GM23338 (cell line): ENCODE results near the gene PROX1. TPM values are rescaled to one million over a fixed set of nuclear protein-coding genes. Genes with fewer than 3 reads are reported as not detected.

Experiments
- ATAC-seq: fragments of 200-7000 bp; cut with Tn5 transposase; 3 replicates; pipeline ENCODE4 v1.9.1; 2020
- DNase-seq: peaks from one replicate; pipeline ENCODE4 v3.0.0-alpha.2; 2015; ENCODE audit warnings: low spot score
- H2AFZ ChIP-seq: fragments of 200-600 bp; sonication (generic); 2 replicates; pipeline ENCODE4 v1.8.0; 2016; ENCODE audit warnings: antibody characterized with exemption, mild to moderate bottlenecking, moderate library complexity
- H3F3A ChIP-seq: fragments of 200-600 bp; sonication (generic); replicated peaks from 2 replicates; pipeline ENCODE4 v1.8.0; 2017; ENCODE audit warnings: antibody characterized with exemption, mixed run types, low read depth
- H3K27ac ChIP-seq: fragments of 200-600 bp; sonication (generic); 2 replicates; pipeline ENCODE4 v1.6.1; 2016; ENCODE audit warnings: low read depth
- H3K27me3 ChIP-seq: fragments of 200-600 bp; sonication (generic); 2 replicates; pipeline ENCODE4 v1.8.0; 2016; ENCODE audit warnings: mild to moderate bottlenecking, mixed run types, moderate library complexity; ENCODE audit not compliant: insufficient read depth
- H3K36me3 ChIP-seq: fragments of 200-600 bp; sonication (generic); 2 replicates; pipeline ENCODE4 v1.8.0; 2016; ENCODE audit warnings: mild to moderate bottlenecking; ENCODE audit not compliant: insufficient read depth
- H3K4me1 ChIP-seq: fragments of 200-600 bp; sonication (generic); 2 replicates; pipeline ENCODE4 v1.8.0; 2016; ENCODE audit warnings: mild to moderate bottlenecking, moderate library complexity; ENCODE audit not compliant: insufficient read depth
- H3K4me2 ChIP-seq: fragments of 200-600 bp; sonication (generic); 2 replicates; pipeline ENCODE4 v1.7.1; 2017; ENCODE audit warnings: mixed run types
- H3K4me3 ChIP-seq: fragments of 200-600 bp; sonication (generic); 2 replicates; pipeline ENCODE4 v1.6.1; 2016; ENCODE audit warnings: mixed run types
- H3K79me2 ChIP-seq: fragments of 200-600 bp; sonication (generic); replicated peaks from 2 replicates; pipeline ENCODE4 v1.8.0; 2017; ENCODE audit warnings: mild to moderate bottlenecking; ENCODE audit not compliant: insufficient read depth
- H3K9me2 ChIP-seq: fragments of 200-600 bp; sonication (generic); 2 replicates; pipeline ENCODE4 v1.8.0; 2017; ENCODE audit not compliant: insufficient read depth
- H4K20me1 ChIP-seq: fragments of 200-600 bp; sonication (generic); replicated peaks from 2 replicates; pipeline ENCODE4 v1.8.0; 2017; ENCODE audit warnings: mild to moderate bottlenecking; ENCODE audit not compliant: insufficient read depth
- H3K27ac Mint-ChIP-seq: 2 replicates; pipeline ENCODE4 v1.8.0; 2020; ENCODE audit warnings: inconsistent platforms, mild to moderate bottlenecking, moderate library complexity, mixed read lengths
- H3K27me3 Mint-ChIP-seq: 3 replicates; pipeline ENCODE4 v1.8.0; 2022; ENCODE audit warnings: low read depth, mild to moderate bottlenecking, moderate library complexity, mixed read lengths, inconsistent platforms; ENCODE audit not compliant: insufficient read depth, poor library complexity
- H3K36me3 Mint-ChIP-seq: 3 replicates; pipeline ENCODE4 v1.8.0; 2021; ENCODE audit warnings: low read depth, mild to moderate bottlenecking, inconsistent platforms, moderate library complexity, mixed read lengths
- H3K4me1 Mint-ChIP-seq: 3 replicates; pipeline ENCODE4 v1.8.0; 2020; ENCODE audit warnings: mild to moderate bottlenecking, inconsistent platforms, mixed read lengths
- H3K4me3 Mint-ChIP-seq: 3 replicates; pipeline ENCODE4 v1.8.0; 2021; ENCODE audit warnings: moderate library complexity, mild to moderate bottlenecking, inconsistent platforms, mixed read lengths
- H3K9me3 Mint-ChIP-seq: 3 replicates; pipeline ENCODE4 v1.8.0; 2020; ENCODE audit warnings: moderate library complexity, mild to moderate bottlenecking, inconsistent platforms, mixed read lengths
- CTCF ChIP-seq, 2 experiments: fragments of 200-600 bp in 1 of 2; sonication (generic) in 1 of 2; conservative IDR thresholded peaks; 2 replicates each; pipeline versions ENCODE4 v1.5.1 to v1.6.1; 2016 to 2017; ENCODE audit warnings: antibody characterized with exemption in 2 of 2, low read depth in 2 of 2, mild to moderate bottlenecking in 2 of 2, moderate library complexity in 1 of 2
- ETS1 ChIP-seq: IDR thresholded peaks from 2 replicates; pipeline ENCODE4 v1.6.1; 2016; ENCODE audit warnings: antibody characterized with exemption
- EZH2 ChIP-seq: fragments of 200-600 bp; sonication (generic); IDR thresholded peaks from one replicate; pipeline ENCODE4 v1.8.0; 2017; ENCODE audit warnings: antibody characterized with exemption, mild to moderate bottlenecking, low read depth; ENCODE audit not compliant: unreplicated experiment
- JUNB ChIP-seq: IDR thresholded peaks from one replicate; pipeline ENCODE4 v1.6.1; 2016; ENCODE audit warnings: antibody characterized with exemption; ENCODE audit not compliant: unreplicated experiment
- NANOG ChIP-seq: IDR thresholded peaks from 2 replicates; pipeline ENCODE4 v1.6.1; 2016; ENCODE audit warnings: antibody characterized with exemption, borderline replicate concordance
- POLR2AphosphoS5 ChIP-seq: IDR thresholded peaks from 2 replicates; pipeline ENCODE4 v1.6.1; 2016; ENCODE audit warnings: antibody characterized with exemption, low read depth
- REST ChIP-seq: IDR thresholded peaks from one replicate; pipeline ENCODE4 v1.6.1; 2018; ENCODE audit warnings: antibody characterized with exemption; ENCODE audit not compliant: unreplicated experiment
- STAT1 ChIP-seq: IDR thresholded peaks from one replicate; pipeline ENCODE4 v1.6.1; 2016; ENCODE audit warnings: antibody characterized with exemption; ENCODE audit not compliant: unreplicated experiment
- ZNF114 ChIP-seq: fragments of 250-450 bp; sonication (Bioruptor Pico); IDR thresholded peaks from 2 replicates; pipeline ENCODE4 v1.5.0; 2020; ENCODE audit warnings: mild to moderate bottlenecking, moderate library complexity
- ZNF462 ChIP-seq: fragments of 250-450 bp; sonication (Bioruptor Pico); IDR thresholded peaks from 2 replicates; pipeline ENCODE4 v1.5.0; 2020; ENCODE audit warnings: mild to moderate bottlenecking, moderate library complexity
- polyA plus RNA-seq: library from polyadenylated mRNA; unstranded; fragments of >200 nt; fragmentation: Nextera tagmentation; extraction: Ambion mirVana; gene quantifications from 2 replicates; pipeline ENCODE4 v1.2.1, GENCODE V29; 2016
- total RNA-seq: library from RNA; depleted of rRNA; stranded (reverse); fragments of >200 nt; shearing (Covaris generic); gene quantifications from 2 replicates; pipeline ENCODE4 v1.2.3, GENCODE V29; 2014

The PROX1 gene
- total and polyA plus RNA-seq, 2 experiments from 2014 or later, result 0.49 to 0.66 TPM

GRCh38 chr1:214066936-214067335 lies 79.2 kb downstream of the PROX1 start:
- TF ChIP-seq NANOG (no peak), ZNF462 (CRISPR knock-in tag) (no peak), ZNF114 (CRISPR knock-in tag) (no peak), REST (no peak), JUNB (no peak), EZH2 (no peak), POLR2AphosphoS5 (no peak), CTCF (conservative IDR thresholded peaks at IDR 0.05; ENCODE audit: low read depth in 2 of 2) (no peak), STAT1 (no peak), ETS1 (no peak)
- H3K27ac Mint-ChIP-seq, result no peak overlapping the region
- H3K4me1 Mint-ChIP-seq, result no peaks in the 10 kb centered on the region; the same call in 2 of the 3 replicates
- no peaks in the 10 kb centered on the region for H3K4me1 ChIP-seq
- 0 out of 2 replicates have a peak overlapping the region, but pooled peaks have one; percentile 38 for H2AFZ ChIP-seq
- H3K27me3 ChIP-seq, result no peaks in the 10 kb centered on the region
- H3K9me3 Mint-ChIP-seq, result no peaks in the 10 kb centered on the region
- no peak overlapping the region for H3K4me2 ChIP-seq
- H3K36me3 Mint-ChIP-seq, result no peaks in the 10 kb centered on the region
- no peak for DNase-seq
- H3K4me3 ChIP-seq, result no peak overlapping the region
- H3K79me2 ChIP-seq, result no peaks in the 10 kb centered on the region
- H4K20me1 ChIP-seq, result no peaks in the 10 kb centered on the region
- H3K9me2 ChIP-seq, result no peaks in the 10 kb centered on the region
- no peak overlapping the region for H3K4me3 Mint-ChIP-seq
- H3F3A ChIP-seq, result no peaks in the 10 kb centered on the region
- no peaks in the 10 kb centered on the region for H3K27me3 Mint-ChIP-seq
- no peak overlapping the region for H3K27ac ChIP-seq
- no peak for ATAC-seq
- H3K36me3 ChIP-seq, result no peaks in the 10 kb centered on the region
